Measurements from ENCODE around the gene ZDHHC9. TPM values are rescaled to one million over a fixed set of nuclear protein-coding genes. Genes with fewer than 3 reads are reported as not detected.

The ZDHHC9 gene
- total and polyA plus RNA-seq, 2 donors = 22.8 to 25.2 TPM

- Histone ChIP-seq H3K27ac (ENCODE audit: low read depth) (no peak overlapping the region), H3K4me3 (ENCODE audit: low read depth, low read length) (no peak overlapping the region), H3K4me1 (ENCODE audit: insufficient read depth) (no peaks in the 10 kb centered on the region), H3K36me3 (ENCODE audit: insufficient read depth) (no peaks in the 10 kb centered on the region)
- no peak for DNase-seq (ENCODE audit: extremely low spot score)
- 41% methylated on average over 1 of the region's 1 CpG for WGBS
Measured at GRCh38 chrX:129802863-129803262, 40.8 kb downstream of the ZDHHC9 start.

- Histone ChIP-seq H3K4me1 (ENCODE audit: insufficient read depth) (no peaks in the 10 kb centered on the region), H3K36me3 (ENCODE audit: insufficient read depth) (no peaks in the 10 kb centered on the region), H3K27ac (ENCODE audit: low read depth) (no peak overlapping the region), H3K4me3 (ENCODE audit: low read depth, low read length) (no peak overlapping the region)
- WGBS = 81% methylated on average over 4 of the region's 4 CpGs
- DNase-seq (ENCODE audit: extremely low spot score) = no peak
Measured at GRCh38 chrX:129800186-129800585, 43.5 kb downstream of the ZDHHC9 start.

- 82% methylated on average over 5 of the region's 5 CpGs for WGBS
- Histone ChIP-seq H3K4me1 (ENCODE audit: insufficient read depth) (no peaks in the 10 kb centered on the region), H3K4me3 (ENCODE audit: low read depth, low read length) (no peak overlapping the region), H3K27ac (ENCODE audit: low read depth) (no peak overlapping the region), H3K36me3 (ENCODE audit: insufficient read depth) (no peaks in the 10 kb centered on the region)
- no peak for DNase-seq (ENCODE audit: extremely low spot score)
Measured at GRCh38 chrX:129798888-129799287, 44.8 kb downstream of the ZDHHC9 start.

GRCh38 chrX:129798456-129798855, 45.2 kb downstream of the ZDHHC9 start:
- whole genome bisulfite sequencing = 95% methylated on average over 3 of the region's 3 CpGs
- DNase-seq (ENCODE audit: extremely low spot score) = no peak
- H3K4me1 ChIP-seq (ENCODE audit: insufficient read depth) = no peaks in the 10 kb centered on the region
- H3K27ac ChIP-seq (ENCODE audit: low read depth) = no peak overlapping the region
- H3K4me3 ChIP-seq (ENCODE audit: low read depth, low read length) = no peak overlapping the region
- no peaks in the 10 kb centered on the region for H3K36me3 ChIP-seq (ENCODE audit: insufficient read depth)

GRCh38 chrX:129797251-129797906, 46.3 kb downstream of the ZDHHC9 start:
- H3K4me3 ChIP-seq (ENCODE audit: low read depth, low read length) = no peak overlapping the region
- no peak for DNase-seq (ENCODE audit: extremely low spot score)

GRCh38 chrX:129795584-129795983, 48.1 kb downstream of the ZDHHC9 start:
- DNase-seq (ENCODE audit: extremely low spot score) = no peak
- Histone ChIP-seq H3K4me1 (ENCODE audit: insufficient read depth) (no peaks in the 10 kb centered on the region), H3K36me3 (ENCODE audit: insufficient read depth) (no peaks in the 10 kb centered on the region), H3K4me3 (ENCODE audit: low read depth, low read length) (no peak overlapping the region), H3K27ac (ENCODE audit: low read depth) (no peak overlapping the region)
- WGBS = 90% methylated on average over 1 of the region's 1 CpG

More at GRCh38 chrX:129797251-129797906, 46.3 kb downstream of the ZDHHC9 start:
- H3K27ac ChIP-seq (ENCODE audit: low read depth) = no peak overlapping the region
- H3K36me3 ChIP-seq (ENCODE audit: insufficient read depth) = no peaks in the 10 kb centered on the region
- no peaks in the 10 kb centered on the region for H3K4me1 ChIP-seq (ENCODE audit: insufficient read depth)
- 89% methylated on average over 4 of the region's 4 CpGs for WGBS

GRCh38 chrX:129793604-129794191, 50.0 kb downstream of the ZDHHC9 start:
- H3K4me3 ChIP-seq (ENCODE audit: low read depth, low read length) = no peak overlapping the region
- H3K27ac ChIP-seq (ENCODE audit: low read depth) = no peak overlapping the region
- no peaks in the 10 kb centered on the region for H3K36me3 ChIP-seq (ENCODE audit: insufficient read depth)
- H3K4me1 ChIP-seq (ENCODE audit: insufficient read depth) = no peaks in the 10 kb centered on the region
- no peak for DNase-seq (ENCODE audit: extremely low spot score)
- 82% methylated on average over 20 of the region's 20 CpGs for WGBS

GRCh38 chrX:129792586-129793291, 50.9 kb downstream of the ZDHHC9 start:
- Histone ChIP-seq H3K4me3 (ENCODE audit: low read depth, low read length) (no peak overlapping the region), H3K4me1 (ENCODE audit: insufficient read depth) (no peaks in the 10 kb centered on the region), H3K36me3 (ENCODE audit: insufficient read depth) (no peaks in the 10 kb centered on the region), H3K27ac (ENCODE audit: low read depth) (no peak overlapping the region)
- WGBS = 95% methylated on average over 18 of the region's 18 CpGs
- DNase-seq (ENCODE audit: extremely low spot score) = no peak

- Histone ChIP-seq H3K36me3 (ENCODE audit: insufficient read depth) (no peaks in the 10 kb centered on the region), H3K4me3 (ENCODE audit: low read depth, low read length) (no peak overlapping the region), H3K4me1 (ENCODE audit: insufficient read depth) (no peaks in the 10 kb centered on the region), H3K27ac (ENCODE audit: low read depth) (no peak overlapping the region)
- no peak for DNase-seq (ENCODE audit: extremely low spot score)
- 82% methylated on average over 11 of the region's 11 CpGs for WGBS
Measured at GRCh38 chrX:129791961-129792570, 51.6 kb downstream of the ZDHHC9 start.

- no peak for DNase-seq (ENCODE audit: extremely low spot score)
- H3K4me1 ChIP-seq (ENCODE audit: insufficient read depth) = no peaks in the 10 kb centered on the region
- H3K4me3 ChIP-seq (ENCODE audit: low read depth, low read length) = no peak overlapping the region
- 89% methylated on average over 8 of the region's 8 CpGs for WGBS
- no peak overlapping the region for H3K27ac ChIP-seq (ENCODE audit: low read depth)
- H3K36me3 ChIP-seq (ENCODE audit: insufficient read depth) = no peaks in the 10 kb centered on the region
Measured at GRCh38 chrX:129791336-129791735, 52.4 kb downstream of the ZDHHC9 start.

GRCh38 chrX:129790808-129791207, 52.9 kb downstream of the ZDHHC9 start:
- 94% methylated on average over 9 of the region's 9 CpGs for WGBS
- H3K4me3 ChIP-seq (ENCODE audit: low read depth, low read length) = no peak overlapping the region
- no peaks in the 10 kb centered on the region for H3K36me3 ChIP-seq (ENCODE audit: insufficient read depth)

GRCh38 chrX:129790146-129790545, 53.5 kb downstream of the ZDHHC9 start:
- H3K4me3 ChIP-seq (ENCODE audit: low read depth, low read length) = no peak overlapping the region
- WGBS = 79% methylated on average over 3 of the region's 3 CpGs
- DNase-seq (ENCODE audit: extremely low spot score) = no peak

More at GRCh38 chrX:129790808-129791207, 52.9 kb downstream of the ZDHHC9 start:
- no peak for DNase-seq (ENCODE audit: extremely low spot score)
- H3K4me1 ChIP-seq (ENCODE audit: insufficient read depth) = no peaks in the 10 kb centered on the region
- no peak overlapping the region for H3K27ac ChIP-seq (ENCODE audit: low read depth)

GRCh38 chrX:129788527-129788926, 55.2 kb downstream of the ZDHHC9 start:
- Histone ChIP-seq H3K4me3 (ENCODE audit: low read depth, low read length) (no peak overlapping the region), H3K27ac (ENCODE audit: low read depth) (no peak overlapping the region), H3K4me1 (ENCODE audit: insufficient read depth) (no peaks in the 10 kb centered on the region), H3K36me3 (ENCODE audit: insufficient read depth) (no peaks in the 10 kb centered on the region)
- no peak for DNase-seq (ENCODE audit: extremely low spot score)
- 77% methylated on average over 6 of the region's 6 CpGs for WGBS

More at GRCh38 chrX:129790146-129790545, 53.5 kb downstream of the ZDHHC9 start:
- Histone ChIP-seq H3K4me1 (ENCODE audit: insufficient read depth) (no peaks in the 10 kb centered on the region), H3K27ac (ENCODE audit: low read depth) (no peak overlapping the region), H3K36me3 (ENCODE audit: insufficient read depth) (no peaks in the 10 kb centered on the region)
